ENCODE results near the gene RNF14.

Gene RNF14

GRCh38 chr5:141958113-141958512 lies 10.8 kb upstream of the RNF14 start, which contains the start of gene PCDH12:
Gene PCDH12 (minus strand): TSS chr5:141958202. CDS start chr5:141957851, 351 bp downstream.
- no peak within 1 kb of the TSS for H3K4me3 ChIP-seq (ENCODE audit: low read length)
- TF ChIP-seq ZNF274 (IDR thresholded peaks at IDR 0.05; ENCODE audit: low read depth, low read length): no peak

- H3K4me3 ChIP-seq (ENCODE audit: low read length): no peak overlapping the region
- no peak for TF ChIP-seq ZNF274 (IDR thresholded peaks at IDR 0.05; ENCODE audit: low read depth, low read length)
These were observed 10.2 kb upstream of the RNF14 start for GRCh38 chr5:141958546-141959172.

- H3K4me3 ChIP-seq (ENCODE audit: low read length): no peak overlapping the region
- TF ChIP-seq ZNF274 (IDR thresholded peaks at IDR 0.05; ENCODE audit: low read depth, low read length): no peak
These were observed 8.9 kb upstream of the RNF14 start for GRCh38 chr5:141960018-141960417.

GRCh38 chr5:141960449-141961323 lies 8.2 kb upstream of the RNF14 start:
- H3K4me3 ChIP-seq (ENCODE audit: low read length): no peak overlapping the region
- no peak for TF ChIP-seq ZNF274 (IDR thresholded peaks at IDR 0.05; ENCODE audit: low read depth, low read length)

- TF ChIP-seq ZNF274 (IDR thresholded peaks at IDR 0.05; ENCODE audit: low read depth, low read length): no peak
These were observed 7.4 kb upstream of the RNF14 start for GRCh38 chr5:141961466-141961865.

GRCh38 chr5:141963701-141964100 lies 5.2 kb upstream of the RNF14 start:
- no peak overlapping the region for H3K4me3 ChIP-seq (ENCODE audit: low read length)
- TF ChIP-seq ZNF274 (IDR thresholded peaks at IDR 0.05; ENCODE audit: low read depth, low read length): no peak

More at GRCh38 chr5:141961466-141961865, 7.4 kb upstream of the RNF14 start:
- H3K4me3 ChIP-seq (ENCODE audit: low read length): no peak overlapping the region

- no peak overlapping the region for H3K4me3 ChIP-seq (ENCODE audit: low read length)
- no peak for TF ChIP-seq ZNF274 (IDR thresholded peaks at IDR 0.05; ENCODE audit: low read depth, low read length)
These were observed 3.8 kb upstream of the RNF14 start for GRCh38 chr5:141965071-141965470.

- H3K4me3 ChIP-seq (ENCODE audit: low read length): no peak overlapping the region
- no peak for TF ChIP-seq ZNF274 (IDR thresholded peaks at IDR 0.05; ENCODE audit: low read depth, low read length)
These were observed 2.5 kb upstream of the RNF14 start for GRCh38 chr5:141966275-141966962.

- no peak overlapping the region for H3K4me3 ChIP-seq (ENCODE audit: low read length)
- TF ChIP-seq ZNF274 (IDR thresholded peaks at IDR 0.05; ENCODE audit: low read depth, low read length): no peak
These were observed 2.0 kb upstream of the RNF14 start for GRCh38 chr5:141966963-141967333.

GRCh38 chr5:141969783-141970771 lies 1.2 kb downstream of the RNF14 start:
- peak overlapping the region; percentile 100 for H3K4me3 ChIP-seq (ENCODE audit: low read length)
- no peak for TF ChIP-seq ZNF274 (IDR thresholded peaks at IDR 0.05; ENCODE audit: low read depth, low read length)

- no peak for TF ChIP-seq ZNF274 (IDR thresholded peaks at IDR 0.05; ENCODE audit: low read depth, low read length)
- H3K4me3 ChIP-seq (ENCODE audit: low read length): no peak overlapping the region
These were observed 5.1 kb downstream of the RNF14 start for GRCh38 chr5:141973871-141974595.

GRCh38 chr5:141976176-141976575 lies 7.3 kb downstream of the RNF14 start:
- no peak overlapping the region for H3K4me3 ChIP-seq (ENCODE audit: low read length)
- TF ChIP-seq ZNF274 (IDR thresholded peaks at IDR 0.05; ENCODE audit: low read depth, low read length): no peak

- no peak overlapping the region for H3K4me3 ChIP-seq (ENCODE audit: low read length)
- no peak for TF ChIP-seq ZNF274 (IDR thresholded peaks at IDR 0.05; ENCODE audit: low read depth, low read length)
These were observed 9.5 kb downstream of the RNF14 start for GRCh38 chr5:141978389-141978788.
